Measurements from ENCODE around the gene APOBEC3G.
A peak's percentile ranks its signal among the peaks of the same experiment; 100 is the strongest.
"Not testable (repeated sequence)": the region's sequence is repeated elsewhere in the genome, so short reads cannot be mapped to it uniquely, and the experiment has no call there.

APOBEC3G gene

DNA sequence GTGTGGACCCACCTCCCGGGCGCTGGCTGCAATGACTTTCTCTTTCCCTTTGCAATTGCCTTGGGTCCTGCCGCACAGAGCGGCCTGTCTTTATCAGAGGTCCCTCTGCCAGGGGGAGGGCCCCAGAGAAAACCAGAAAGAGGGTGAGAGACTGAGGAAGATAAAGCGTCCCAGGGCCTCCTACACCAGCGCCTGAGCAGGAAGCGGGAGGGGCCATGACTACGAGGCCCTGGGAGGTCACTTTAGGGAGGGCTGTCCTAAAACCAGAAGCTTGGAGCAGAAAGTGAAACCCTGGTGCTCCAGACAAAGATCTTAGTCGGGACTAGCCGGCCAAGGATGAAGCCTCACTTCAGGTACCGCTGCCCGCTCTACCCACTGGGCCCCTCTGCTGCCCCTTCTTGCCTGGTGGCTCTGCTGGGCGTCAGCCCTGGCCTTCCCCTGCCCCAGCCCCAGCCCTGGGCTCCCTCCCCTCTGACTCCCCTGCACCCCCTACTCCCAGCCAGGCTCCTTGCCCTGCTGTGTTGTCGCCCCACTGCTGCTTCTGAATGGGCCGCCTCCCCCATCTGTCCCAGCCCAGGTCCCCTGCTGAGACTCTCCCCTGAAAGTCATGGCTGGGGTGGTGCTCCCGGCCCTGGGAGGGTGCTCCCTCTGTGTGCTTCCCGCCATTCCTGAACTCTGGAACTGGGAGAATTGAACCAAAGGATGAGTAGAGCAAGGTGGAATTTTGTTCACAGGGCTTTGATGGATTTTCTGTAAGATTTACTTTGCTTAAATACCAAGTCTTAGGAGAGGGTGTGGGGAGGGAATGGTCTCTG, at the start of gene APOBEC3G:
Gene APOBEC3G, plus strand, starts transcription at position 250 of the 815 bp plus-strand sequence. Its CDS starts 87 bp downstream, at position 337.
- peak; percentile 6 to 22 for DNase-seq

DNA sequence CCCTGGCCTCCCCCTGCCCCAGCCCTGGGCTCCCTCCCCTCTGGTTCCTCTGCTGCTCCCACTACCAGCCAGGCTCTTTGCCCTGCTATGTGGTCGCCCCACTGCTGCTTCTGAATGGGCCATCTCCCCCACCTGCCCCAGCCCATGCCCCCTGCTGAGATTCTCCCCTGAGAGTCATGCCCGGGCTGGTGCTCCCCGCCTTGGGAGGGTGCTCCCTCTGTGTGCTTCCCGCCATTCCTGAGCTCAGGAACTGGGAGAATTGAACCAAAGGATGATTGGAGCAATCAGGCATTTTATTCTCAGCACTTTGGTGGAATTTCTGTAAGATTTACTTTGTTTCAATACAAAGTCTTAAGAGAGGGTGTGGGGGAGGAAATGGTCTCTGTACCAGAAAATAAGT, 49.4 kb upstream of the APOBEC3G start:
- no peak for DNase-seq

DNA sequence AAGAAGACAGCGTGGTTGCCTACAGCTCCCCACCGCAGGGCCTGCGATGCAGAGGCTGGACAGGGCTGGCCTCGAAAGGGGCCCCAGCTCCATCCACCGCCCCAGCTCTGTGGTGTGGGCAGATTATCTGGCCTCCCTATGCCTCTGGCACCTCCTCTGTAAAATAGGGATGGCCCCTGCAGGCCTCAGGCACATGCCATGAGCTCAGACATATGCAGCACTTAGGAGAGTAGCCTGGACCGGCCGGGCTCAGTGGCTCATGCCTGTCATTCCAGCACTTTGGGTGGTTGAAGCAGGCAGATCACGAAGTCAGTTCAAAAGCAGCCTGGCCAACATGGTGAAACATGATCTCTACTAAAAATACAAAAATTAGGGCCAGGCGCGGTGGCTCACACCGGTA, 48.8 kb upstream of the APOBEC3G start:
- DNase-seq: no peak

DNA sequence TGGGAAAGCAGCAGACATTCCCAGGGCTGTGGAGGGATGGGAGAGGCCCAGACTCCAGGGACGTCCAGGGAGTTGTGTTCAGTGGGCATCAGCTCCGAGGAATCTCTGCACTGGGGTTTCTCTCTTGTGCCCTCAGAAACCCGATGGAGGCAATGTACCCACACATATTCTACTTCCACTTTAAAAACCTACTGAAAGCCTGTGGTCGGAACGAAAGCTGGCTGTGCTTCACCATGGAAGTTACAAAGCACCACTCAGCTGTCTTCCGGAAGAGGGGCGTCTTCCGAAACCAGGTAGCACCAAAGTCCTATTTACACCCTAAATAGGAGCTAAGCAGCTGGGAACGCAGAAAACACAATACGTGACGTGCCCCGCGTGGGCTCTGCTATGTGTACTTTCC, 47.8 kb upstream of the APOBEC3G start:
- DNase-seq: no peak

DNA sequence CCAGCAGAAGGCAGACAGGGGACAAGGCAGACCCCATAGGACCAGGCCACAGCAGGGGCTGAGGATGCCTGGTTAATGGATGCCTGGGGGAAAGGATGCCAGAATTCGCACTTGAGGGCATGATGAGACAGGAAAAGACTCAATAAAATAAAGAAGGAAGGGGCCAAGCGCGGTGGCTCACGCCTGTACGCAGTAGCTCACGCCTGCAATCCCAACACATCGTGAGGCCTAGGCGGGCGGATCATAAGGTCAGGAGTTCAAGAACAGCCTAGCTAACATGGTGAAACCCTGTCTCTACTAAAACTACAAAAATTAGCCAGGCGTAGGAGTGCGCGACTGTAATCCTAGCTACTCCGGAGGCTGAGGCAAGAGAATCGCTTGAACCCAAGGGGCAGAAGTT, 46.4 kb upstream of the APOBEC3G start:
- no peak for DNase-seq

DNA sequence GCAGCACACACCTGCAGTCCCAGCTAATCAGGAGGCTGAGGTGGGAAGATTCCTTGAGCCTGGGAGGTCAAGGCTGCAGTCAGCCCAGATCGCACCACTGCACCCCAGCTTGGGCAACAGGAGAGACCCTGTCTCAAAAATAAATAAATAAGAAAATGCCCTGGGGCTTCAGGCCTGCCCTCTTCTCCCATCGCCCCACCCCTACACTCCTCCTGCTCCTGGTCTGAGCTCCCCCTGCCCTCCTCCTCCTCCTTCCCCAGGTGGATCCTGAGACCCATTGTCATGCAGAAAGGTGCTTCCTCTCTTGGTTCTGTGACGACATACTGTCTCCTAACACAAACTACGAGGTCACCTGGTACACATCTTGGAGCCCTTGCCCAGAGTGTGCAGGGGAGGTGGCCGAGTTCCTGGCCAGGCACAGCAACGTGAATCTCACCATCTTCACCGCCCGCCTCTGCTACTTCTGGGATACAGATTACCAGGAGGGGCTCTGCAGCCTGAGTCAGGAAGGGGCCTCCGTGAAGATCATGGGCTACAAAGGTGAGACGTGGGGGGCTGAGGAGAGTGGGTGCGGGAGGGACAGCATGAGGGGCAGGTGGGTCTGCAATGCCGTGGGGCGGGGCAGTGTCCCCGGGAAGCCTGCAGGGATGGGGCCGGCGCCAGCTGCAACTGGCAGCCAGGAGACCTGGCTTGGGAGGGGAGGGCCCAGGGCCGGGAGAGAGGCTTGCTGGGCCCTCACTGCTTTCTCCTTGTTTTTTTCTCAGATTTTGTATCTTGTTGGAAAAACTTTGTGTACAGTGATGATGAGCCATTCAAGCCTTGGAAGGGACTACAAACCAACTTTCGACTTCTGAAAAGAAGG, 45.4 kb upstream of the APOBEC3G start:
- not testable (repeated sequence) for DNase-seq

DNA sequence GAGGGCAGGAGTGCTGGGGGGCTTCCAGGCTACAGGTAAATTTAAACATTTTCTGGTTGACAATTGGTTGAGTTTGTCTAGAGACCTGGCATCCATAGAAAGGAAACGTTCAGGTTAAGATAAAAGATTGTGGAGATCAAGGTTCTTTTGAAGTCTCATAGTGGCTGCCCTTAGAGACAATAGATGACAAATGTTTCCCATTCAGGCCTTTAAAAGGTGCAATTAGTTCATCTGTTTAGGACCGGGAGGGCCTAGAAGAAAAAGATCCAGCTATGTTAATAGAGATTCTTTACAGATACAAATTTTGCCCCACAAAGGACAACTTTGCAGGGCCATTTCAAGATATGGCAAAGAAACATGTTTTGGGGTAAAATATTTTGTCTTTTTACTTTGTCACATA, 40.0 kb upstream of the APOBEC3G start:
- DNase-seq: not testable (repeated sequence)

DNA sequence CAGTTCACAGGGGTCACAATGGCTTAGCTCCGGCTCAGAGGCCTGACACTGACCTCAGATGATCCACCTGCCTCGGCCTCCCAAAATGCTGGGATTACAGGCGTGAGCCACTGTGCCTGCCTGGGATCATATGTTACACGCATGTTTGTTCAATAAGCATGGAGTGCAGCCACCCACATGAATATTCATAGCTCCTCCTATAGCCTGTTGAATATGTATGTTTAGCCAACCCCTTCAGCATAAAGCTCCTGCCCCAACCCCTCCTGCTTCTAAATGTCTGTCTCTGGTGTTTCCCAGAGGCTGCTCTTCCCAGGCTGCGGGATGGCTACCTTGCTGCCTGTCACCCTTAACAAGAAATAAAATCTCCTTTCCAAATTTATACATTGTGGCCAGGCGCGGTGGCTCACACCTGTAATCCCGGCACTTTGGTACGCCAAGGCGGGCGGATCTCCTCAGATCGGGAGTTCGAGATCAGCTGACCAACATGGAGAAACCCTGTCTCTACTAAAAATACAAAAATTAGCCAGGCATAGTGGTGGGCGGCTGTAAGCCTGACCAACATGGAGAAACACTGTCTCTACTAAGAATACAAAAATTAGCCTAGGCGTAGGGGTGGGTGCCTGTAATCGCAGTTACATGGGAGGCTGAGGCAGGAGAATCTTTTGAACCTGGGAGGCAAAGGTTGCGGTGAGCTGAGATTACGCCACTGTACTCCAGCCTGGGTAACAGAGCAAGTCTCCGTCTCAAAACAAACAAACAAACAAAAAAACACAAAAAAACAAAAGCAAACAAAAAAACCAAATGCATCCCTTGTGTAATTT, 37.6 kb upstream of the APOBEC3G start:
- no peak for DNase-seq

DNA sequence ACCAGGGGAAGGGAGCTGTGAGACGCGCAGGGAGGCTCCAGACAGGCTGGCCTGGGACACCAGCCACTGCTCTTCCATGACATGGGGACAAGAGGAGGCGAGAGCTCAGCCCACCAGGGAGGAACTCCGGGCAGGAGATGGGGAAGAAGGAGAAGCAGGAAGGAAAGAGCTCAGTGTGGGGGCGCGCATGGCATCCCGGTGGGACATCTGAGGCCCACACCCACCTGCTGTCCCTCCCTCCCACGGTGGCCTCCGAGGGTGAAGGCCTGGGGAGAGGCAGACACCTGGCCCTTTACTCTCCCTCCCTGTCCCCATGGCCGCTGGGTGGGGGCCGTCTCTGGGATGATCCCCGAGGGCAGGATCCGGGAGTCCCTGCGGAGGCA, 36.9 kb upstream of the APOBEC3G start:
- DNase-seq: not testable (repeated sequence)

DNA sequence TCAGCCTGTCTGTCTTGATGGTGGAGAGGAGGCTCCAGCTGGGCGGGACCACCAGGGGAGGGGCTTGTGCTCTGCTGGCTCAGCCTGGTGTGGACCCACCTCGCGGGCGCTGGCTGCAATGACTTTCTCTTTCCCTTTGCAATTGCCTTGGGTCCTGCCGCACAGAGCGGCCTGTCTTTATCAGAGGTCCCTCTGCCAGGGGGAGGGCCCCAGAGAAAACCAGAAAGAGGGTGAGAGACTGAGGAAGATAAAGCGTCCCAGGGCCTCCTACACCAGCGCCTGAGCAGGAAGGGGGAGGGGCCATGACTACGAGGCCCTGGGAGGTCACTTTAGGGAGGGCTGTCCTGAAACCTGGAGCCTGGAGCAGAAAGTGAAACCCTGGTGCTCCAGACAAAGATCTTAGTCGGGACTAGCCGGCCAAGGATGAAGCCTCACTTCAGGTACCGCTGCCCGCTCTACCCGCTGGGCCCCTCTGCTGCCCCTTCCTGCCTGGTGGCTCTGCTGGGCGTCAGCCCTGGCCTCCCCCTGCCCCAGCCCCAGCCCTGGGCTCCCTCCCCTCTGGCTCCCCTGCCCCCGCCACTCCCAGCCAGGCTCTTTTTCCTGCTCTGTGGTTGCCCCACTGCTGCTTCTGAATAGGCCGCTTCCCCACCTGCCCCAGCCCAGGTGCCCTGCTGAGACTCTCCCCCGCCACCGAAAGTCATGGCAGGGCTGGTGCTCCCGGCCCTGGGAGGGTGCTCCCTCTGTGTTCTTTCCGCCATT, 36.4 kb upstream of the APOBEC3G start, which contains the start of gene APOBEC3F:
Gene APOBEC3F, plus strand, starts transcription at position 327 of the 759 bp plus-strand sequence. Its CDS starts 97 bp downstream, at position 424.
- peak; percentile 1 to 33 for DNase-seq

DNA sequence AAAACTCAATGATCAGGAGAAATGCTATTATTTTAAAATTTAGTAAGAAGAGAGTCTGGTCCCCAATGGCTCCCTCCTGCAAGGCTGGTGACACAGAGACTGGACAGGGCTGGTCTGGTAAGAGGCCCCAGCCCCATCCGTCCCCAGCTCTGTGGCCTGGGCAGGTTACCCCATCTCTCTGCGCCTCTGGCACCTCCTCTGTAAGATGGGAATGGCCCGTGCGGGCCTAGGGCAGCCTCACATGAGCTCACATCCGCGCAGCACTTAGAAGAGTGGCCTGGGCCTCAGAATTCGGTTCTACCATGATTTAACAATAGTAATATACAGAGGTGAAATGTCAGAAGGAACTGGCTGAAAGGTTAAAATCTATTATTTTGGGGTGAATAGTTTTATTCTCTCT, 35.2 kb upstream of the APOBEC3G start:
- no peak for DNase-seq

DNA sequence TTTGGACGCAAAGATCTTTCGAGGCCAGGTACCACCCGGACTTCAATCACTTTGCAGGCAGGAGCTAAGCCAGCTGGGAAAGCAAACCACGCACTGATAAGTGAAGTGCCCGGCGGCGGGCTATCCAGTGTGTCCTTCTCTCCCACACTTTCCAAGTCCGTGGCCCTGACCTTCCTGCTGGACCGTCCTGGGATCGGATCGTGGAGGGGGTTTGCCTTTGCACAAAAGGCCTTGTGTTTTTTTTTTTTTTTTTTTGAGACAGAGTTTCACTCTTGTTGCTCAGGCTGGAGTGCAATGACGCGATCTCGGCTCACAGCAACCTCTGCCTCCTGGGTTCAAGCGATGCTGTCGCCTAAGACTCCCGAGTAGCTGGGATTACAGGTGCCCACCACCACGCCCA, 34.0 kb upstream of the APOBEC3G start:
- DNase-seq: not testable (repeated sequence)

DNA sequence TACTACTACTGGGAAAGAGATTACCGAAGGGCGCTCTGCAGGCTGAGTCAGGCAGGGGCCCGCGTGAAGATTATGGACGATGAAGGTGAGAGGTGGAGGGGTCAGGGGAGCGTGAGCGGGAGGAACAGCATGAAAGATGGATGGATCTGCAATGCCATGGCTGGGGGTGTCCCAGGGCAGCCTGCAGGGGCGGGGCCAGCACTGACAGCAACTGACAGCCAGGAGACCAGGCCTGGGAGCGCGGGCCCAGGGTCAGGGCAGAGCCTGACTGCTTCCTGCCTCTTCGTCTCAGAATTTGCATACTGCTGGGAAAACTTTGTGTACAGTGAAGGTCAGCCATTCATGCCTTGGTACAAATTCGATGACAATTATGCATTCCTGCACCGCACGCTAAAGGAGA, 31.9 kb upstream of the APOBEC3G start:
- not testable (repeated sequence) for DNase-seq

DNA sequence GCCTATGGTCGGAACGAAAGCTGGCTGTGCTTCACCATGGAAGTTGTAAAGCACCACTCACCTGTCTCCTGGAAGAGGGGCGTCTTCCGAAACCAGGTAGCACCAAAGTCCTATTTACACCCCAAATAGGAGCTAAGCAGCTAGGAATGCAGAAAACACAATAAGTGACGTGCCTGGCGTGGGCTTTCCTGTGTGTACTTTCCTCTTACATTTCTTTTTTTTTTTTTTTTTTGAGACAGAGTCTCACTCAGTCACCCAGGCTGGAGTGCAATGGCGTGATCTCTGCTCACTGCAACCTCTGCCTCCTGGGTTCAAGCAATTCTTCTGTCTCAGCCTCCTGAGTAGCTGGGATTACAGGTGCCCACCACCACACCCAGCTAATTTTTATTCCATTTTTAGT, 27.6 kb upstream of the APOBEC3G start:
- DNase-seq: not testable (repeated sequence)

DNA sequence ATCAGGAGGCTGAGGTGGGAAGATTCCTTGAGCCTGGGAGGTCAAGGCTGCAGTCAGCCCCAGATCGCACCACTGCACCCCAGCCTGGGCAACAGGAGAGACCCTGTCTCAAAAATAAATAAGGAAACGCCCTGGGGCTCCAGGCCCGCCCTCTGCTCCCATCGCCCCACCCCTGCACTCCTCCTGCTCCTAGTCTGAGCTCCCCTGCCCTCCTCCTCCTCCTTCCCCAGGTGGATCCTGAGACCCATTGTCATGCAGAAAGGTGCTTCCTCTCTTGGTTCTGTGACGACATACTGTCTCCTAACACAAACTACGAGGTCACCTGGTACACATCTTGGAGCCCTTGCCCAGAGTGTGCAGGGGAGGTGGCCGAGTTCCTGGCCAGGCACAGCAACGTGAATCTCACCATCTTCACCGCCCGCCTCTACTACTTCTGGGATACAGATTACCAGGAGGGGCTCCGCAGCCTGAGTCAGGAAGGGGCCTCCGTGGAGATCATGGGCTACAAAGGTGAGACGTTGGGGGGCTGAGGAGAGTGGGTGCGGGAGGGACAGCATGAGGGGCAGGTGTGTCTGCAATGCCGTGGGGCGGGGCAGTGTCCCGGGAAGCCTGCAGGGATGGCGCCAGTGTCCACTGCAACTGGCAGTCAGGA, 25.1 kb upstream of the APOBEC3G start:
- DNase-seq: not testable (repeated sequence)

DNA sequence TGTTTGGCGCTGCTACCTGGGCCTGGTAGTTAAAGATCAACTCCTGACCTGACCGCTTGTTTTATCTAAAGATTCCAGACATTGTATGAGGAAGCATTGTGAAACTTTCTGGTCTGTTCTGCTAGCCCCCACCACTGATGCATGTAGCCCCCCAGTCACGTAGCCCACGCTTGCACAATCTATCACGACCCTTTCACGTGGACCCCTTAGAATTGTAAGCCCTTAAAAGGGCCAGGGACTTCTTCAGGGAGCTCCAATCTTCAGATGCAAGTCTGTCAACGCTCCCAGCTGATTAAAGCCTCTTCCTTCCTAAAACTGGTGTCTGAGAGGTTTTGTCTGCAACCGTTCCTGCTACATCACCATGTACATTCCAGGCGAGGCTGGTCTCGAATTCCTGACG, 21.4 kb upstream of the APOBEC3G start:
- no peak for DNase-seq

DNA sequence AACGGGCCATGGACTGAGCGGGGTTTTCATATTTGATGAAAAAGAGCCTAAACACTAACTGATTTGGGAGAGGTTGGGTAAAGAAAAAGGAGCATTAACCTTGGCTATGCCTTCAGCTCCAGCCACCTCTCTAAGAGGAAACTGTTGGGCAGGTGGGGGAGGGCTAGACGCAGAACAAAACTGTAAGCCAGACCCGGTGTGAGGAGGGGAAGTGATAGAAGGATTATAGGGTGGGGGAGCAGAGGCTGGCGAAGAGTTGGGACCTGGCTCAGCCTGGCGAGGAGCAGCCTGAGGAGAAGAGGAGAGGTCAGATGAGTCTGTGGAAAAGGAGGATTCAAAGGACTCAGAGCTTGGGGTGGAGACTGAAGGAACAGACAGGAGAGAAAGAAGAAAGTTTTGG, 15.8 kb upstream of the APOBEC3G start:
- not testable (repeated sequence) for DNase-seq

DNA sequence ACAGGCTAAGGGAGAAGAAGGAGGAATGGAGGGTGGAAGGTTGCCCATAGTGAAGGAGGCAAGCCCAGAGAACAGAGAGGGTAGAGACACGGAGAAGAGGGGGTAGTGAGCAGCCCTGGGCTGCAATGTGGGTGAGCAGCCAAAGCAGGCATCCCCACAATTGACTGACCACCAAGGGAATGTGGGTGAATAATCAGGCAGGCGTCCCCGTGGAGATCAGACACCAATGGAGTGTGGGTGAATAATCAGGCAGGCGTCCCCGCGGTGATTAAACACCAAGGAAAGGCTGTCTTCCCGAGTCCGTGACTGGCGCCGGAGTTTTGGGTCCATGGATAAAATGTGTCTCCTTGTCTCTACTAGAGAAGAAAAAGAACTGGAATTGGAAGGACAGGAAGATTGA, 15.1 kb upstream of the APOBEC3G start:
- not testable (repeated sequence) for DNase-seq

DNA sequence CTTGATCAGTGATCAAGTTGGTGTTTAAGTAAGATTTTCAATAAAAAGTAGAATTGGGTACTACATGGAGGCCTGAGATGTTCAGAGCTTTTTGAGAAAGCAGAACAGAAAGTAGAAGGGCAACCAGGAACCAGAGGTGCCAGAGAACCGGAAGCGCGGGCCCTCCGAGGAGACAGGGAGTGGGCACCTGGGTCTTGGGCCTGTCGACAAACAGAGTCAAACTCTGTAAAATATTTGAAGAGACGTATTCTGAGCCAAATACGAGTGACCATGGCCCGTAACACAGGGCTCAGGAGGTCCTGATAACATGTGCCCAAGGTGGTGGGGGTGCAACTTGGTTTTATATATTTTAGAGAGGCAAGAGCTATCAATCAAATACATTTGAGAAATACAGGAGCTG, 13.2 kb upstream of the APOBEC3G start:
- DNase-seq: not testable (repeated sequence)

DNA sequence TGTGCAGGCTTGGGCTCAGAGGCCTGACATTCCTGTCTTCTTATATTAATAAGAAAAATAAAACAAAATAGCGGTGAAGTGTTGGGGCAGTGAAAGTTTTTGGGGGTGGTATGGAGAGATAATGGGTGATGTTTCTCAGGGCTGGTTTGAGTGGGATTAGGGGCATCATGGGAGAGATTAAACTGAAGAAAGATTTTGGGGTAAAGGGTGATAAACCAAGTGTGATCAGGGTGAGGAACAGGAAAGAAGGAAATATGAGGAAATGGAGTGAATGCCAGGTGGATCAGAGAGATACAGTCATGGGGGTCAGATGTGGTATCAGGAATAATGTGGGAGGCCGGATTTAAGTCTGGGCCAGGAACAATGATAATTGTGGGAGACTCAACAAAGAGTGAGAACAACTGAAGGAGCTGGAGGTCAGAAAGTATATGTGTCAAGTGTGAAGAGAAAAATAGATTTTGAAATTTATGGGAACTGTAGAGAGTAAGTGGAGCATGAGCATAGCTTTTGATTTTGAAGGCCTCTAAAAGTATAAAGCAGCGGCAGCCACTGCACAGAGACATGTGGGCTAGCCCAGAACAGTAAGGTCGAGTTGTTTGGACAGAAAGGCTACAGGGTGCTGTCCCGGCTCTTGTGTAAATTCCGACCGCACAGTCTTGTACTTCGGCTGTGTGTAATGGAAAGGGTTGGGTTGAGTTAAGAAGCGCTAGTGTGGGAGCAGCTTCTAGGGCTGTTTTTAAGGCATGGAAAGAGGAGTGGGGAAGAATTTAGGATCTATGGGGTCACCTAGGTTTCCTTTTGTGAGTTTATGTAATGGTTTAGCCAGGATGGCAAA, 10.4 kb upstream of the APOBEC3G start:
- not testable (repeated sequence) for DNase-seq
